WTC11 (cell line): Measurements from ENCODE around the gene MAP7. TPM values are rescaled to one million over a fixed set of nuclear protein-coding genes. Genes with fewer than 3 reads are reported as not detected.

Experiments
- ATAC-seq: fragments of 200-7000 bp; cut with Tn5 transposase; 2 replicates; pipeline ENCODE4 v1.10.0; 2021; ENCODE audit warnings: mild to moderate bottlenecking, moderate library complexity
- CTCF ChIA-PET: fragments of 300-600 bp; sonication (Branson Sonifier 250); formaldehyde crosslinking; loops from one replicate; lab custom pipeline; 2021; ENCODE audit warnings: antibody characterized with exemption; lab: Charles Lee
- POLR2A ChIA-PET: fragments of 350-600 bp; sonication (Branson Sonifier 250); formaldehyde crosslinking; loops from one replicate; lab custom pipeline; 2021; ENCODE audit warnings: antibody characterized with exemption; lab: Charles Lee
- DNase-seq: peaks from one replicate; pipeline ENCODE4 v3.0.0; 2021; ENCODE audit warnings: low spot score
- H3K27ac Mint-ChIP-seq: 2 replicates; pipeline ENCODE4 v1.8.0; 2021; ENCODE audit warnings: mixed read lengths
- H3K27me3 Mint-ChIP-seq: 2 replicates; pipeline ENCODE4 v1.8.0; 2021; ENCODE audit warnings: low read depth, mild to moderate bottlenecking, moderate library complexity, mixed read lengths
- H3K36me3 Mint-ChIP-seq: 2 replicates; pipeline ENCODE4 v1.8.0; 2021; ENCODE audit warnings: mixed read lengths
- H3K4me1 Mint-ChIP-seq: 2 replicates; pipeline ENCODE4 v1.8.0; 2022; ENCODE audit warnings: mixed read lengths
- H3K4me3 Mint-ChIP-seq: 2 replicates; pipeline ENCODE4 v1.8.0; 2021; ENCODE audit warnings: mild to moderate bottlenecking, moderate library complexity, mixed read lengths
- H3K9me3 Mint-ChIP-seq: 2 replicates; pipeline ENCODE4 v1.8.0; 2021; ENCODE audit warnings: mixed read lengths
- AFF4 ChIP-seq: sonication (generic); formaldehyde crosslinking; IDR thresholded peaks from 2 replicates; pipeline ENCODE4 v1.8.1; 2023; ENCODE audit warnings: mild to moderate bottlenecking, missing genetic modification reagents, borderline replicate concordance
- ATF2 ChIP-seq: sonication (generic); formaldehyde crosslinking; IDR thresholded peaks from 2 replicates; pipeline ENCODE4 v1.8.1; 2022; ENCODE audit warnings: low read depth, missing genetic modification reagents, borderline replicate concordance
- CBFB ChIP-seq: sonication (generic); formaldehyde crosslinking; IDR thresholded peaks from 2 replicates; pipeline ENCODE4 v1.8.1; 2022; ENCODE audit warnings: mild to moderate bottlenecking, low read depth, missing genetic modification reagents
- CTCF ChIP-seq: fragments of 200-600 bp; IDR thresholded peaks from 2 replicates; pipeline ENCODE4 v1.8.0; 2022; ENCODE audit warnings: antibody characterized with exemption
- ESRRA ChIP-seq: sonication (generic); formaldehyde crosslinking; IDR thresholded peaks from 2 replicates; pipeline ENCODE4 v1.8.1; 2022; ENCODE audit warnings: mild to moderate bottlenecking, missing genetic modification reagents, borderline replicate concordance
- FOXJ3 ChIP-seq: sonication (generic); formaldehyde crosslinking; IDR thresholded peaks from 2 replicates; pipeline ENCODE4 v1.9.0; 2021; ENCODE audit warnings: missing genetic modification reagents, mild to moderate bottlenecking, borderline replicate concordance
- FOXP1 ChIP-seq: sonication (generic); formaldehyde crosslinking; IDR thresholded peaks from 2 replicates; pipeline ENCODE4 v1.8.0; 2022; ENCODE audit warnings: missing genetic modification reagents, mild to moderate bottlenecking, moderate library complexity, borderline replicate concordance
- IRF2 ChIP-seq: sonication (generic); formaldehyde crosslinking; IDR thresholded peaks from 2 replicates; pipeline ENCODE4 v1.8.0; 2022; ENCODE audit warnings: low read depth, missing genetic modification reagents, borderline replicate concordance
- JAZF1 ChIP-seq: fragments of 250-450 bp; sonication (Bioruptor Pico); IDR thresholded peaks from 2 replicates; pipeline ENCODE4 v1.9.0; 2021; ENCODE audit warnings: moderate library complexity, mild to moderate bottlenecking, inconsistent platforms
- MXD4 ChIP-seq: fragments of 250-450 bp; sonication (Bioruptor Pico); IDR thresholded peaks from 2 replicates; pipeline ENCODE4 v1.8.0; 2021; ENCODE audit warnings: mild to moderate bottlenecking, moderate library complexity, borderline replicate concordance
- NFATC4 ChIP-seq: fragments of 250-450 bp; sonication (Bioruptor Pico); IDR thresholded peaks from 2 replicates; pipeline ENCODE4 v1.9.0; 2021; ENCODE audit warnings: mild to moderate bottlenecking
- NR2C2 ChIP-seq: sonication (generic); formaldehyde crosslinking; IDR thresholded peaks from 2 replicates; pipeline ENCODE4 v1.8.0; 2022; ENCODE audit warnings: mild to moderate bottlenecking, missing genetic modification reagents
- NR3C1 ChIP-seq: sonication (generic); formaldehyde crosslinking; conservative IDR thresholded peaks from 2 replicates; pipeline ENCODE4 v1.8.1; 2023; ENCODE audit warnings: low read depth, mild to moderate bottlenecking, missing genetic modification reagents
- PRDM15 ChIP-seq: sonication (generic); formaldehyde crosslinking; IDR thresholded peaks from 2 replicates; pipeline ENCODE4 v1.8.0; 2022; ENCODE audit warnings: missing genetic modification reagents
- SMAD3 ChIP-seq: sonication (generic); formaldehyde crosslinking; IDR thresholded peaks from 2 replicates; pipeline ENCODE4 v1.8.0; 2022; ENCODE audit warnings: missing genetic modification reagents, mild to moderate bottlenecking, borderline replicate concordance
- SP1 ChIP-seq: sonication (generic); formaldehyde crosslinking; conservative IDR thresholded peaks from 2 replicates; pipeline ENCODE4 v1.8.1; 2022; ENCODE audit warnings: missing genetic modification reagents
- TEAD1 ChIP-seq: sonication (generic); formaldehyde crosslinking; IDR thresholded peaks from 2 replicates; pipeline ENCODE4 v1.8.0; 2022; ENCODE audit warnings: mild to moderate bottlenecking, missing genetic modification reagents
- TEAD4 ChIP-seq: sonication (generic); formaldehyde crosslinking; IDR thresholded peaks from 2 replicates; pipeline ENCODE4 v1.8.0; 2022; ENCODE audit warnings: mild to moderate bottlenecking, missing genetic modification reagents
- ZSCAN18 ChIP-seq: fragments of 250-450 bp; sonication (Bioruptor Pico); IDR thresholded peaks from 2 replicates; pipeline ENCODE4 v2.1.2; 2022; ENCODE audit warnings: mild to moderate bottlenecking, moderate library complexity
- total RNA-seq: library from RNA; stranded (reverse); gene quantifications from 3 replicates; pipeline ENCODE4 v1.2.3, GENCODE V29; 2021

Gene MAP7
- total RNA-seq, 1 experiment from 2014 or later = 56.6 TPM

GRCh38 chr6:136535880-136536650, 14.2 kb downstream of the MAP7 start:
- no peak overlapping the region; the same call in 1 of the 2 replicates for H3K27ac Mint-ChIP-seq
- ATAC-seq = no peak
- no peaks in the 10 kb centered on the region for H3K27me3 Mint-ChIP-seq
- no peak for TF ChIP-seq JAZF1 (CRISPR knock-in tag)
- no peak for TF ChIP-seq SP1
- TF ChIP-seq FOXP1 (CRISPR knock-in tag) = no peak
- POLR2A ChIA-PET = no interaction called here
- no peak for DNase-seq
- H3K9me3 Mint-ChIP-seq = peaks cover 7% of the 10 kb centered on the region
- peaks cover 73% of the 10 kb centered on the region for H3K4me1 Mint-ChIP-seq
- CTCF ChIA-PET = no interaction called here
- H3K4me3 Mint-ChIP-seq = no peak overlapping the region
- H3K36me3 Mint-ChIP-seq = peaks cover 9% of the 10 kb centered on the region

- Mint-ChIP-seq H3K27ac (no peak overlapping the region), H3K4me1 (peaks cover 67% of the 10 kb centered on the region), H3K36me3 (peaks cover 9% of the 10 kb centered on the region), H3K4me3 (no peak overlapping the region), H3K27me3 (no peaks in the 10 kb centered on the region), H3K9me3 (peaks cover 7% of the 10 kb centered on the region)
- TF ChIP-seq MXD4 (CRISPR knock-in tag) = no peak
- no peak for TF ChIP-seq AFF4 (CRISPR knock-in tag)
- TF ChIP-seq CTCF = no peak
- TF ChIP-seq ZSCAN18 (CRISPR knock-in tag) = no peak
- TF ChIP-seq TEAD4 (CRISPR knock-in tag) = no peak
- no peak for TF ChIP-seq SMAD3 (CRISPR knock-in tag)
- TF ChIP-seq FOXJ3 (CRISPR knock-in tag) = no peak
- TF ChIP-seq ESRRA (CRISPR knock-in tag) = no peak
- no peak for TF ChIP-seq CBFB (CRISPR knock-in tag)
- no peak for TF ChIP-seq PRDM15 (CRISPR knock-in tag)
- no peak for TF ChIP-seq NR2C2 (CRISPR knock-in tag)
- TF ChIP-seq ATF2 = no peak
- no peak for TF ChIP-seq NR3C1 (CRISPR knock-in tag)
- TF ChIP-seq TEAD1 = no peak
- no peak for TF ChIP-seq NFATC4 (CRISPR knock-in tag)
- TF ChIP-seq IRF2 = no peak
- DNase-seq (no peak), ATAC-seq (peak; percentile 76)
- CTCF ChIA-PET = interaction anchor here (1.0 to 1.1 kb wide), 2 partner anchors 10 to 15 kb away, joined by 3 to 5 read pairs; partner anchors contain the start of gene MAP7
- POLR2A ChIA-PET = no interaction called here
Observed at GRCh38 chr6:136535017-136535765, 15.0 kb downstream of the MAP7 start.
